EH (cell line): ENCODE measurements around the gene MFSD2A.
"Not testable (repeated sequence)": the region's sequence is repeated elsewhere in the genome, so short reads cannot be mapped to it uniquely, and the experiment has no call there.

Source experiments
- DNase-seq: peaks from one replicate; pipeline ENCODE4 v3.0.0-alpha.2; 2015; ENCODE audit warnings: low read depth

Gene MFSD2A

GRCh38 chr1:39969048-39969447 lies 14.1 kb downstream of the MFSD2A start:
- no peak for DNase-seq

- no peak for DNase-seq
These were observed 14.8 kb downstream of the MFSD2A start for GRCh38 chr1:39969531-39970270.

DNA sequence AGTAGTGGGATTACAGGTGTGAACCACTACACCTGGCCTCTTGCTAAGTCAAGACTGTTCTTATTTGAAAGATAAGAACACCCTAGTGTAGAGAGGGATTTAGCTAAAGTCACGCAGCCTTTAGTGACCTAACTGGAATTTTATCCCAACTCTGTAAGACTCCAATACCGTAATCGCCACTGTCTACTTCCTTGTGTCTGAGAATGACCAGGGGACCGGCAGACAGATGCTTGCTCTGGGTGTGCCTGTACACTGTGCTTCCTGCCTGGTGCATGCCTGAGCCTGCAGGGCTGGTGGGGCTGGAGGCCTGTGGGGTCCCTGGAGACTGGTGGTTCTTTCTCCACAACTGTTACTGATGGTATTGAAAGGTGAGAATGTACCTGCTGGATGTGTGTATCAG lies 15.3 kb downstream of the MFSD2A start:
- no peak for DNase-seq

GRCh38 chr1:39971138-39971537 lies 16.2 kb downstream of the MFSD2A start:
- no peak for DNase-seq

DNA sequence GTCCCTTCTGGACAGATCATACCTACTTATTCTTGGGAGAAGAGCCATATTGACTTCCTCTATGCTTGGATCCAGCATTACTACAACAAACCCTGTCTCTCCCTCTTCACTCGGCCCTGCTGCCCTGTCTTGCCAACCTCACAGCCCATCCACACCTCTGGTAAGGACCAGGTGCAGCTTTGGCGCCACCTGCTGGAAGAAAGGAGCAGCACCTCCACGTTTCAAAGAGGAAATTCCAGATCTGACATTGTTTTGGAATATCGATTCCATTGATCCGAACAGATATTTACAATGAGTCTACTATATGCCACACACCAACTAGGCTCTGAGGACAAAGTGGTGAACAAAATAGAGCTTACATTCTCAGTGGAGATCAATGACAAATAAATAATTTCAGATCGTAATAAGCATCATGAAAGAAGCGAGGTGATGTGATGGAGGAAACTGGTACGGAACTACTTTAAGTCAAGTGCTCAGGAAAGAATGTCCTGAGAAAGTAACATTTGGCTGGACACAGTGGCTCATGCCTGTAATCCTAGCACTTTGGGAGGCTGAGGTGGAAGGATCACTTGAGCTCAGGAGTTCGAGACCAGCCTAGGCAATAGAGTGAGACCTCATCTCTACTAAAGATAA lies 18.7 kb downstream of the MFSD2A start:
- peak; percentile 72 for DNase-seq

- DNase-seq, result no peak
These were observed 21.8 kb downstream of the MFSD2A start for GRCh38 chr1:39976732-39977131.

DNA sequence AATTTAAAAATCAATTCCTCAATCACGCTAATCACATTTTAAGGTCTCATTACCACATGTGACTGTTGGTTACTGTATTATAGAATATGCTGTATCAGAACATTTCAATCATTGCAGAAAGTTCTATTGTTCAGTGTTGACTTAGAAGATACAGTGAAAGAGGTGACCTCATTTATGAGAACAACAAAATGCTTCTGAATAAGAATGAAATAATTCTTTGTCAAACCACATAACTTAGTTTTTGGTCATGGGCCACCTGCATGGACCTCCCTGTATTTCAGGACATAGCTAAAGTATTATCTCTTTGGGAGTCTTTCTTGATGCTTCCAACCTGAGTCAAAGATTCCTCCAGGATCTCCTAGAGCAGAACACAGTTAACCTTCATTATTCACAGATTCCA lies 22.3 kb downstream of the MFSD2A start:
- peak; percentile 9 for DNase-seq

- DNase-seq, result no peak
These were observed 24.7 kb downstream of the MFSD2A start for GRCh38 chr1:39979654-39980053.

DNA sequence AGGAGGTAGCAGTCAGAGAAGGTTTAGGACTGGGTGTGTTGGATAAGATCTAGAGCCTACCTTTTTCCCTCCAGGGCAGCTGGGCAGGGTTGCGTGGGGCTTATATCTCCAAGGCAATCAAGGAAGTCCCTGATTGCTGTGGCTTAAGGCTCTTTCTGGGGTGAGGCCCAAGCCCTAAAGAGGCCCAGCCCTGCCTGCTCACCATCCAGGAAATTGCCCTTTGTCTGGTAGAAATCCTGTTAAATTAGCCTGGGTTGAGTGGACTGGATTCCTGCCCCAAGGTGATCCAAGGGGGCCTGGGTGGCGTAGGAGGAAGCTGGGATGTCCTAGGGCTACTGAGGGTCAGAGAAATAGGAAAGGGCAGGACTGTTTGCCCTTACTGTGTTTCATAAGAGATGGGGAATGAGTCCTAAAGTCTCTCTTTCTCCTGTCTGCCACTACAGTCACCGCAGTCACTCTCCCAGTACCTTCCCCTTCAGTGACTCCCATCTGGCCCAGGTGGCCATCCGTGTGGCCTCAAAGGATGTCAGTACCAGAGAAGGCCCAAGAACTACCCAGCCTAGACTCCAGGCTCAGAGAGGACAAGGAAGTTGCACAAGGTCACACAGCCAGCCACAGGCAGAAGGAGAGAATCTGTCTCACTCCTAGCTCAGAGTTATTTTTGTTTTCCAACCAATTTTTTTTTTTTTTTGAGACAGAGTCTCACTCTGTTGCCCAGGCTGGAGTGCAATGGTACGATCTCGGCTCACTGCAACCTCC lies 25.8 kb downstream of the MFSD2A start:
- DNase-seq, result no peak

DNA sequence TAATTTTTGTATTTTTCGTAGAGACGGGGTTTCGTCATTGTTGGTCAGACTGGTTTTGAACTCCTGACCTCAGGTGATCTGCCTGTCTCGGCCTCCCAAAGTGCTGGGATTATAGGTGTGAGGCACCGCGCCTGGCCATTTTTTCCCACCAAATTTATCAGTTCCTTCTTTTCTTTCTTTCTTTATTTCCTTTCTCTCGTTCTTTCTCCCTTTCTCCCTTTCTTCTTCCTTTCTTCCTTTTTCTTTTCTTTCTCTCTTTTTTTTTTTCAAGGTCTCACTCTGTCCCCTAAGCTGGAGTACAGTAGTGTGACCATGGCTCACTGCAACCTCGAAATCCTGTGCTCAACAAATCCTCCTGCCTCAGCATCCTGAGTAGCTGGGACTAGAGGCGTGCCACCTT lies 26.4 kb downstream of the MFSD2A start:
- no peak for DNase-seq

GRCh38 chr1:39981945-39982344 lies 27.0 kb downstream of the MFSD2A start:
- peak; percentile 88 for DNase-seq

DNA sequence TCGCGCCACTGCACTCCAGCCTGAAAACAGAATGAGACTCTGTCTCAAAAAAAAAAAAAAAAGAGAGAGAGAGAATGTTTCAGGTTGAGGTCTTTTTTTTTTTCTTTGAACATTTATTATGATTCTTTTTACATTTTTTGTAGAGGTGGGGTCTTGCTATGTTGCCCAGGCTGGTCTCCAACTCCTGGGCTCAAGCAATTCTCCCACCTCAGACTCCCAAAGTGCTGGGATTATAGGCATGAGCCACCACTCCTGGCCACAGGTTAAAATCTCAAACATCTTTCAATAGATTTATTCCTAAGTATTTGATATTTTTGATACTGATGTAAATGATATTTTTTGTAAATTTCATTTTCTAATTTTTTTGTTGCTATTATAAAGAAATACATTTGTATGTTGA lies 29.5 kb downstream of the MFSD2A start:
- DNase-seq, result not testable (repeated sequence)

GRCh38 chr1:39984951-39985350 lies 30.0 kb downstream of the MFSD2A start:
- DNase-seq, result no peak

- no peak for DNase-seq
These were observed 32.9 kb downstream of the MFSD2A start for GRCh38 chr1:39987869-39988268.

DNA sequence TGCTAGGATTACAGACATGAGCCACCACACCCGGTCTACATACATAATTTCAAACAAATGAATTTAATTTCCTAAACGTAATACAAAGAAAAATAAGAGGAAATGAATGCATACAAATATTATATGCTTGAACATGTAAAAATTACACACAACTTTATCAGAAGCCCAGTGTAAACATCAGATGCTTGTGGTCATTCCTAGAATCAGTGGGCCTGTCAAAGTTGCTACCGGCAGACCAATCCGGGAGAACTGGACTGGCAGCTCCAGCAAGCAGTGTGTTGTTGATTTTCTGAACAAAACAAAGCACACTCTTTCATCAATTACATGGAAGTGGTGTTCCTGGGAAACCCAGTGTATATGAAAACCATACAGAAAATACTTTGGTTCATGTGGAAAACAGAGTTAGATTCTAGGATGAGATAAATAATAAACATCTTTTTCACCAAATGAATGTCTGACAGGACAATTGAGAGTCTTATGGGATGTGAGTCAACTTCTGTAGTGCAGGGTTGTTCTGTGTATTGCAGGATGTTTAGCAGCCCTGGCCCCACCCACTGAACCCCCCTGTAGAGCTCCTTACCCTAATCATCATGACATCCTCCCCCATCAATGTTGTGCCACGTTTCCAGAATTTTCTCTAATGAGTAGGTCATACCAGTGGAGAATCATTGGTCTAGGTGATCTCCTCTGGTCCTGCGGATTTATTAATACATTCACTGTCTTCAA lies 33.8 kb downstream of the MFSD2A start:
- no peak for DNase-seq

DNA sequence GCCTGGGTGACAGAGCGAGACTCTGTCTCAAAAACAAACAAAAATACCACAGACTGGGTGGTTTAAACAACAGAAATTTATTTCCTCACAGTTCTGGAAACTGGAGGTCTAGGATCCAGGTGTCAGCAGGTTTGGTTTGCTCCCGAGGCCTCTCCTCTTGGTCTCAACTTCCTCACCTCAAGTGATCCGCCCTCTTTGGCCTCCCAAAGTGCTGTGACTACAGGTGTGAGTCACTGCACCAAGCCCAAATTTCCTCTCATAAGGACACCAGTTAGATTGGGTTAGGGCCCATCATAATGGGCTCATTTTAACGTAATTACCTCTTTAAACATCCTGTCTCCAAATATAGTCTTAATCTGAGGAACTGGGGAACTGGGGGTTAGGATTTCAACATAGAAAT lies 35.5 kb downstream of the MFSD2A start:
- DNase-seq, result no peak

DNA sequence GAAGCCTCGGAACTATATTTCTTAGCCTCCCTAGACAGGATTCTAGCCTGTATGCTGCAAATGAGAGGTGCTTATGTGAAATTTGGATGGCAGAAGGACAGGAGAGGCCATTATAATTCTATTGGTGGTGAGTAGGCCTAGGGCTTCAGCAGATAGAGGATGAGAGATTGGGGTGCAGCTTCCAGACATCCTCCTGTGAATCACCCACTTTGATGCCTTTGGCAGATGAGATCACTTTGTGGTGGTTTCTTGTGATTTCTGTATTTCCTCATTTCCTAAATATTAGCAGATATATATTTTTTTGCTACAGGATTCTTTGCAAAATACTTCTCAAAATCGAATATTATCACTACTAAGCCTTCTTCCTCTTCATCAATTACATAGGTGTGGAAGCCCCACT lies 37.3 kb downstream of the MFSD2A start:
- DNase-seq, result no peak

GRCh38 chr1:39992888-39993287 lies 37.9 kb downstream of the MFSD2A start:
- DNase-seq, result no peak

DNA sequence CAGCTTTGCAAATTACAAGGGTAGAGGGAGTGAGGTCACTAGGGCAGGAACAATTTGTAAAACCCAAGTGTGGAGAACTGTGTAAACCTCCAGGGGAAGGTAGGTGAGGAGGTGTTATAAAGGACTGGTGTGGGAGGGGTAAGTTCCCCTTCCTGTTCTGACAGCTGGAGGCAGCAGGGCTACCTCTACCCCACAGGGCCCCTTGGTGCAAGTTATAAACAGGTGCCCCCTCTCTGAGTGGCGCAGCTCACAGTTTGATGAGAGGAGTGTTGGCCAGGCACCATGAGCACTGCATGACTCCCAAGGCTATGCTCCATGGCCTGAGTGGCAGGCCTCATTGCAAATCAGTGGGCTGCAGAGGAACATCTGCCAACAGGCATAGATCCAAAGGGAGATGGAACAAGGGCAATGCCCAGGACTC lies 41.0 kb downstream of the MFSD2A start:
- no peak for DNase-seq

DNA sequence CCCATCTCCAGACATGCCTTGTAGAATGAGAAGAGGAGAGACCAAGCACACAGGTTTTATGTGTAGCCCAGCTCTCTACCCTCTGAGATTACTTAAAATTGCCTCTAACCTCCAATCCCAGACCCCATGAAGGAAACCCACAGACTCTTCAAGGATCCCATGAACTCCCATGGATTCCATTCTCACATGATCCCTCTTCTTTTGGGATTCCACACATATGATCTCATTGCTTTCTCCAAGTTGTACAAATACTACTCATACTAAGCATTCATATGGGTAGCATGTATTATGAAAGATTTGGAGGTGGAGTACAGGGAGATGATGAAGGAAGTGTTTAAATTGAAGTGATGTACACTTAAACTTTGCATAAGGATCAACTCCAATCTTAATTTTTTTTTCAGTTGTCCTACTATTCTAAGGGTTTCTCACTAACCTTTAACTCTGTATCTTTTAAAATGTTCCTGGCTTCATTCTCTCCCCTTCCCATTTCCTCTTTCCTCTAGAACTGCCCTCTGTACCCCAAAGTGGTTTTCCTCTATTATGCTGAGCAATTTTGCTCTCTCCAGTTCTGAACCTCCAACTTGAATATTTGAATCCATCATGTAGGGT lies 41.6 kb downstream of the MFSD2A start:
- peak; percentile 36 for DNase-seq

DNA sequence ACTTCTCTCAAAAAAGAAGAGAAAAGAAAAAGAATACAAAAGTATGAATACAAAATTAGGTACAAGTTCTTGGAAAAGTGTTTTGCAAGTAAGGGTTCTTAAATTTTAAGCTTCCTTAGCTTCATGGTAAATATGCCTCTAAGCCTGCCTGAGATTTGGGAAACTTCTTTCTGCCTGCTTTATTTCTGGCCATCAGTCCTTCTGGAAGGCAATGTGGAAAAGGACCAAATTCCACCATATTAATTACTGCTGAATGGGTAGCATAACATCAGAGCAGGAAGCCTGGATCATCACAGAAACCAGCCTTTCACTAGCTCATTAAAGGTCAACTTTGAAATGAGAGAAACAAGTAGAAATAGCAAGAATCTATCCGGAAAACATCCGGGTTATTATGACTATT lies 46.5 kb downstream of the MFSD2A start:
- no peak for DNase-seq
